ENCODE results near the gene CINP.
"Not testable (repeated sequence)": the region's sequence is repeated elsewhere in the genome, so short reads cannot be mapped to it uniquely, and the experiment has no call there.

CINP gene

DNA sequence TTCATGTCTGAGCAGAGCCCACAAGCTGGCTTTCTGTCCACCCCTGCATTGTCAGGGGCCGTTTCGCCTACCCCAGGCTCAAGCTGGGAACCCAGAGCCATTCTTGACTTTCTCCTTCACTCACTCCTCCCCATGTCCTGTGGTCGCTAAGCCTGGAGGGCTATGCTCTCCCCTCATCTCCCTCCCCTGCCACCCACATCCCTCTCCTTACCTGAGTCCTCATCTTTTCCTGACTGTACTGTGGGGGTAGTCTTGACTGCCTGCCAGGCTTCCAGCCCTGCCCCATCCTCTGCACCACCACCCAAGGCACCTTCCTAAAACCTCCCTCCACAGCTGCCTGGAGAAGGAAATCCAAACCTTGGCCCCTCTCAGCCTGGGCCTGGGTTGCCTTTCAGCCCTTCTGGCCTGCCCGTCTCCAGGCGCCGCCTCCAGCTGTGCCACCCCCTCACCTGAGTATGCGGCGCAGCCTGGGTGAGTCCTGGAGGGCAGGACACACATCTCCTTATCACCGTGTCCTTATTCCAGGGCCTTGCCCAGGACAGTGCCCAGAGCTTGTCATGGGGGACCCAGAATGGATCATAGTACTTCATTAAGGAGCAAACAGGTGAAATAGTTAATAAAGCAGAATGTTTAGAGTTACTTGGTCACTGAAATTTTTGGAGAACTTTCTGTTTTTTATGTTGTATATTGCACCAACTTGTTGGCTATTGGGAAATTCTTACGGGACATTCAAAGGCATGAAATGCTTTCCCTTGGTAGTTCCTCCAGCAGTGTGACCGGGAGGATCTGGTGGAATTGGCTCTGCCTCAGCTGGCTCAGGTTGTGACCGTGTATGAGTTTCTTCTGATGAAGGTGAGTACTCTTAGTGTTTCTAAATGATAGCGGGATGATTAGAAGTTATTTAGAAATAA is 28.6 kb downstream of the CINP start:
- H3K36me3 ChIP-seq (ENCODE audit: control insufficient read depth, insufficient read depth, low read length), result peaks cover 9% of the 10 kb centered on the region
- H3K4me1 ChIP-seq (ENCODE audit: control insufficient read depth, insufficient read depth, low read length), result no peaks in the 10 kb centered on the region
- H3K27me3 ChIP-seq (ENCODE audit: control insufficient read depth, insufficient read depth, low read length), result no peaks in the 10 kb centered on the region

DNA sequence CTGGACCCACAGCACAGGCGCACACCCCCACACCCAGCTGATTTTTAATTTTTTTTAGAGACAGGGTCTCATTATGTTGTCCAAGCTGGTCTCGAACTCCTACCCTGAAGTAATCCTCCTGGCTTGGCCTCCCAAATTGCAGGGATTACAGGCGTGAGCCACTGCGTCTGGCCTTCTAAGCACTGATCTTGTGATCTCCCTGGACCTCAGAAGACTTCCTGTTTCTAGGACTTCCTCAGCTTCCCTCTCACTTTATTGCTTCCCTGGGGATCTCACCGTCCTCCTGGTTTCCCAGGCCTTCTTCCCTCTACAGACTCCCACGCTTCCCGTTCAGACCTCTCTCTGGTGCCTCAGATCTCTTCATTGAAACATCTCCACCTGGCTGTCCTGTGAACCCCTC is 29.3 kb downstream of the CINP start:
- peaks cover 4% of the 10 kb centered on the region for H3K36me3 ChIP-seq (ENCODE audit: control insufficient read depth, insufficient read depth, low read length)

More for the DNA sequence above, 28.6 kb downstream of the CINP start:
- no peak overlapping the region for H3K9ac ChIP-seq (ENCODE audit: low read depth, low read length)
- H3K9me3 ChIP-seq (ENCODE audit: control insufficient read depth, insufficient read depth, low read length), result no peaks in the 10 kb centered on the region
- H3K4me3 ChIP-seq (ENCODE audit: low read depth, low read length), result no peak overlapping the region

DNA sequence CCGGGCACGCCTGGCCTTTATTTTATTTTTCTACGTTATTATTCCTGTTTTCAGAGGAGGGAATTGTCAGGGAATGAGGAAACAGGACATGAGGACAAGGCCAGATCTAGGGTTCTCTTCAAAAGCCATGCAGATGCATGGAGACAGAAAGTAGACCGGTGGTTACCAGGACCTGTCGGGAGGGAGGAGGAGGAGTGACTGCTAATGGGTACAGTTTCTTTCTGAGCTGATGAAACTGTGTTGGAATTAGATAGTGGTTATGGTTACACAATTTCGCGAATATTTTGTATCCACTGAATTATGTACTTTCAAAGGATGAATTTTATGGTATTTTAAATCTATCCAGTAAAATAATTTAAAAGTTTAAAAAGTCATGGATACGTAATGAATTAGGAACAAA is 31.9 kb downstream of the CINP start:
- H3K4me3 ChIP-seq (ENCODE audit: low read depth, low read length), result no peak overlapping the region
- no peaks in the 10 kb centered on the region for H3K4me1 ChIP-seq (ENCODE audit: control insufficient read depth, insufficient read depth, low read length)
- no peak overlapping the region for H3K9ac ChIP-seq (ENCODE audit: low read depth, low read length)
- H3K9me3 ChIP-seq (ENCODE audit: control insufficient read depth, insufficient read depth, low read length), result no peaks in the 10 kb centered on the region
- peaks cover 2% of the 10 kb centered on the region for H3K36me3 ChIP-seq (ENCODE audit: control insufficient read depth, insufficient read depth, low read length)
- H3K27me3 ChIP-seq (ENCODE audit: control insufficient read depth, insufficient read depth, low read length), result no peaks in the 10 kb centered on the region

More for the DNA sequence above, 29.3 kb downstream of the CINP start:
- Histone ChIP-seq H3K9ac (ENCODE audit: low read depth, low read length) (no peak overlapping the region), H3K4me3 (ENCODE audit: low read depth, low read length) (no peak overlapping the region), H3K9me3 (ENCODE audit: control insufficient read depth, insufficient read depth, low read length) (no peaks in the 10 kb centered on the region), H3K27me3 (ENCODE audit: control insufficient read depth, insufficient read depth, low read length) (no peaks in the 10 kb centered on the region), H3K4me1 (ENCODE audit: control insufficient read depth, insufficient read depth, low read length) (no peaks in the 10 kb centered on the region)

DNA sequence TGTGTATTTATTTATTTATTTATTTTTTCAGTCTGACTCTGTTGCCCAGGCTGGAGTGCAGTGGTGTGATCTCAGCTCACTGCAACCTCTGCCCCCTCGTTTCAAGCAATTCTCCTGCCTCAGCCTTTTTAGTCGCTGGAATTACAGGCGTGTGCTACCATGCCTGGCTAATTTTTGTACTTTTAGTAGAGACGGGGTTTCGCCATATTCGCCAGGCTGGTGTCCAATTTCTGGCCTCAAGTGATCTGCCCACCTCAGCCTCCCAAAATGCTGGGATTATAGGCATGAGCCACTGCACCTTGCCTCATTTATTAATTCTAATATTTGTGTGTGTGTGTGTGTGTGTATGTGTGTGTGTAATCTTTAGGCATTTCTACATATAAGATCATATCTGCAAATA is 33.3 kb downstream of the CINP start:
- not testable (repeated sequence) for H3K4me1 ChIP-seq (ENCODE audit: control insufficient read depth, insufficient read depth, low read length); H3K36me3 ChIP-seq (ENCODE audit: control insufficient read depth, insufficient read depth, low read length); H3K9ac ChIP-seq (ENCODE audit: low read depth, low read length); H3K9me3 ChIP-seq (ENCODE audit: control insufficient read depth, insufficient read depth, low read length); H3K27me3 ChIP-seq (ENCODE audit: control insufficient read depth, insufficient read depth, low read length); H3K4me3 ChIP-seq (ENCODE audit: low read depth, low read length)

DNA sequence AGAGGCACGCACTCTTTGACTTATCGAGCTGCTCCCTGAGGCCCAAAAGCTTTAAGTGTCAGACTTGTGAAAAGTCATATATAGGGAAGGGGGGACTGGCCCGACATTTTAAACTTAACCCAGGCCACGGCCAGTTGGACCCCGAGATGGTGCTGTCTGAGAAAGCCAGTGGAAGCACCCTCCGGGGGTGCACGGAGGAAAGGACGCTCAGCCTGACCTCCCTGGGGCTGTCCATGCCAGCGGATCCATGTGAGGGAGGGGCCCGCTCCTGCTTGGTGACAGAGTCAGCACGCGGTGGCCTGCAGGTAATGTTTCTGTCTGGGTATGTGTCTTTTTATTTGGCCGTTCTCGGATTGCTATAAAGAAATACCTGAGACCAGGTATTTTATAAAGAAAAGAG is 36.1 kb downstream of the CINP start:
- Histone ChIP-seq H3K27me3 (ENCODE audit: control insufficient read depth, insufficient read depth, low read length) (no peaks in the 10 kb centered on the region), H3K9ac (ENCODE audit: low read depth, low read length) (no peak overlapping the region), H3K9me3 (ENCODE audit: control insufficient read depth, insufficient read depth, low read length) (no peaks in the 10 kb centered on the region), H3K4me1 (ENCODE audit: control insufficient read depth, insufficient read depth, low read length) (no peaks in the 10 kb centered on the region), H3K36me3 (ENCODE audit: control insufficient read depth, insufficient read depth, low read length) (peaks cover under 1% of the 10 kb centered on the region), H3K4me3 (ENCODE audit: low read depth, low read length) (no peak overlapping the region)

DNA sequence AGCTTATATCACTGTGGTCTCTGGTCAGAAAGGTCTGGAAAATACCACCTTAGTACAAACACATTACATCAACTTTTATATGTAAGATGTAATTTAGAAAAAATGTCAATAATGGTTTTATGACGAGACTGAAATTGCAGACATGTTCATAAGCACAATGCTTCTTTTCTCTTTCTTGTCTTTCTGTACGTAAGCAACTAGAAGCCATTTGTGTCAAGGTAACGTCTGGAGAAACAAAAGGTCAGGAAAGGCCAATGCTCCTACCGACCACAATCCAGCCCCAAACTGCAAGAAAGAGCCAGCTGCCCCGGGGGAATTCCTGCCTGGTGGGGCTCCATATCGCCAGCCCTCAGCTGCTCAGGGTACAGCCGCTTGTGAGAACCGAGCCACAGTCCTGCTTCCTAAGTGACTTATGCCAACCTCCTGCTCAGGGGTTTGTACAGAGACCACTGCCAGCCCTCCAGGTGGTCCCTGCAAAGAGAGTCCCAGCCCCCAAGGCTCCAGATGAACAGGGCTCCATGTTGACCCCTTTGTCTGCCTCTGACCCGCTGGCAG is 36.8 kb downstream of the CINP start:
- no peak overlapping the region for H3K9ac ChIP-seq (ENCODE audit: low read depth, low read length)
- H3K27me3 ChIP-seq (ENCODE audit: control insufficient read depth, insufficient read depth, low read length), result no peaks in the 10 kb centered on the region
- H3K36me3 ChIP-seq (ENCODE audit: control insufficient read depth, insufficient read depth, low read length), result no peaks in the 10 kb centered on the region
- no peaks in the 10 kb centered on the region for H3K9me3 ChIP-seq (ENCODE audit: control insufficient read depth, insufficient read depth, low read length)
- H3K4me1 ChIP-seq (ENCODE audit: control insufficient read depth, insufficient read depth, low read length), result no peaks in the 10 kb centered on the region
- no peak overlapping the region for H3K4me3 ChIP-seq (ENCODE audit: low read depth, low read length)

DNA sequence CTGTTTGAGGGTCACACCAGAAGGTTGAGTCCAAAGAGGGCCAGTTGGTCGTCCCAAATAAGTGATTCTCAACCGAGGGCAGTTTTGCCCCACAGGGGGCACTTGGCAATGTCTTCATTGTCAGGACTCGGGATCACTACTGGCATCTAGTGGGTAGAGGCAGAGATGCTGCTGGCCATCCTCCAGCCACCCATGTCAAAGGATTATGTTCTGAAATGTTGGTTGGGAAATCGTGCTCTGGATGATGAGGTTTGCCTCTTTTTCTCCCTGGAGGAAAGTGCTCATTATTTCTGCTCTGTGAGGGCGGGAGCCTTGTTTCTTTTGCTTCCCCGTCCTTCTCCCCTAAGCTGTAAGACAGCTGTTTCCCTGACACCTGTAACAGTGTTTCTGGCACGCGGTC is 39.6 kb downstream of the CINP start:
- H3K36me3 ChIP-seq (ENCODE audit: control insufficient read depth, insufficient read depth, low read length), result no peaks in the 10 kb centered on the region
- no peak overlapping the region for H3K4me3 ChIP-seq (ENCODE audit: low read depth, low read length)
- H3K4me1 ChIP-seq (ENCODE audit: control insufficient read depth, insufficient read depth, low read length), result peaks cover 6% of the 10 kb centered on the region
- H3K9me3 ChIP-seq (ENCODE audit: control insufficient read depth, insufficient read depth, low read length), result no peaks in the 10 kb centered on the region
- no peak overlapping the region for H3K9ac ChIP-seq (ENCODE audit: low read depth, low read length)
- H3K27me3 ChIP-seq (ENCODE audit: control insufficient read depth, insufficient read depth, low read length), result peaks cover 2% of the 10 kb centered on the region

DNA sequence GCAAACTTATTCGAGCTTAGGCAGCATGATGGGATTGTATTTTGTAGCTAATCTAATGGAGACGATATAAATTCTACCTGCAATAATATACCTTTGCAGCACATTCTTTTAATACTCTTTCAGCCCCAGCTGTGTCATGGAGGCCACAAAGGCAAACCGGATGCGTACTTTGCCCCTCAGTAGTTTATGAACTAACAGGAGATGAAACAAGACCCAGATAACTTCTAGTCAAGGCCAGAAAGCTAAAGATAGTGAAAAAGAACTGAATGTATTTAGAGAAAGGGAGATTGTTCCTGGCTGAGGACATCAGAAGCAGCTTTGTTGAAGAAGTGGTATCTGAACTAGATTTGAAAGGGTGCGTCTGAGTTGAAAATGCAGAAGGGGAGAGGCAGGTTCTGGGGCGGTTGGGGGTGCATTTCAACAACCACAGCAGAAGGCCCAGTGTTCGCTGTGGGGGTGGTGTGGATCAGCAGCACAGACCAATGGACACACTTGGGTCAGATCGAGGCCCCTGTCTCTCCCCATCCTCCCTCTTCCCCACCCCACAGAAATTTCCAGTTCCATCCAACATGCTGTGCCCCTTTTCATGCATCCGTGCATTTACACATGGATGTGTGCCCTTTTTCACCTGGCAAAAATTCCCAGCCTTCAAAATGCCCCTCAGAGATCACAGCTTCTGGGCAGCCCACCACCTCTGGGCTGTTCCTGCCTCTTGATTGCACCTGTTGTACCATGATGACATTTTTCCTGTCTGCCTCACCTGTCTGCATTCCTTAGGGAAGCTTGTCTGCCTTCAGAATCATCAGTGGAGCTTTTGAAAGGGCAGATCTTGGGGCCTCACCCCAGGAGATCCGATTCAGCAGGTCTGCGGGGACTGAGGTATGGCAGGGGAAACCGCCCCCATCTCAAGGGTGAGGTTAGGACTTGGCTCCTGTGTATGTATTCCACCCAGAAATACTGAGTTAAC is 41.0 kb downstream of the CINP start:
- Histone ChIP-seq H3K27me3 (ENCODE audit: control insufficient read depth, insufficient read depth, low read length) (peaks cover 2% of the 10 kb centered on the region), H3K36me3 (ENCODE audit: control insufficient read depth, insufficient read depth, low read length) (no peaks in the 10 kb centered on the region), H3K4me3 (ENCODE audit: low read depth, low read length) (no peak overlapping the region), H3K9me3 (ENCODE audit: control insufficient read depth, insufficient read depth, low read length) (no peaks in the 10 kb centered on the region), H3K9ac (ENCODE audit: low read depth, low read length) (no peak overlapping the region), H3K4me1 (ENCODE audit: control insufficient read depth, insufficient read depth, low read length) (peaks cover 9% of the 10 kb centered on the region)

DNA sequence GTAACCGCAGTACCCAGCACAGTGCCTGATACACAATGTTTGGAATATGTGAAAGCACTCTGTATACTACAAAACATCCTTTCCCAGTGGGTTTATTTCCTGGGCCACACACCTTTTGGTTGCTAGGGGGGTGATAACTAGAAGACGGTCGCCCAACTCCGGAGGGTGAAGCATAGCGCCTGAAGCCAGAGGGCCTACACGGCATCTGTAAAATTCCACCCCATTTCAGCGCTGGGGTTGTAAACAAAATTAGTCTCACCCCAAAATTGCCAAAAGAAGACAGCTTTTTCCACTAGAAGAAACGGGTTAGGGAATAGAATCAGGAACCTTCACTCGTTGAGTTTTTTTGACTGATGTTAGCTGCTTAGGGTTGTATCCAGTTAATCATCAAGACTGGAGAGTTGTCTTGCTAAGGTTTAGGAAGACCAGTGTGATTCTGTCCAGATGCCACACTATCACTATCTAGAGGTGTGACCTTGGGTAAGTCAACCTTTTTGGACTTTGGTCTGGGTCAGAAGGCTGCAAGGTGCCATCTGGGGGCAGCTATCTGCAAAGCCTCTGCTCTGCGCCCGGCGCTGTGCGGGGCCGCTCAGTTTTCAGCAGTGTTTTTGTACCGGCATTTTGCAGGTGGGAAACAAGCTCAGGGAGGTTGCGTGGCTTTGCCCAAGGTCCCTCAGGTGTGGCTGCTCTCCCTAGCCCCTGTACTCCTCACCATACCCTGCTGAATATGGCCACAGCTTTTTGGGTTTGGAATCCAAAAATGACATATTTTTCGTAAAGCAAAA is 41.8 kb downstream of the CINP start:
- H3K9ac ChIP-seq (ENCODE audit: low read depth, low read length), result no peak overlapping the region
- peak overlapping the region; percentile 91 for H3K4me3 ChIP-seq (ENCODE audit: low read depth, low read length)

DNA sequence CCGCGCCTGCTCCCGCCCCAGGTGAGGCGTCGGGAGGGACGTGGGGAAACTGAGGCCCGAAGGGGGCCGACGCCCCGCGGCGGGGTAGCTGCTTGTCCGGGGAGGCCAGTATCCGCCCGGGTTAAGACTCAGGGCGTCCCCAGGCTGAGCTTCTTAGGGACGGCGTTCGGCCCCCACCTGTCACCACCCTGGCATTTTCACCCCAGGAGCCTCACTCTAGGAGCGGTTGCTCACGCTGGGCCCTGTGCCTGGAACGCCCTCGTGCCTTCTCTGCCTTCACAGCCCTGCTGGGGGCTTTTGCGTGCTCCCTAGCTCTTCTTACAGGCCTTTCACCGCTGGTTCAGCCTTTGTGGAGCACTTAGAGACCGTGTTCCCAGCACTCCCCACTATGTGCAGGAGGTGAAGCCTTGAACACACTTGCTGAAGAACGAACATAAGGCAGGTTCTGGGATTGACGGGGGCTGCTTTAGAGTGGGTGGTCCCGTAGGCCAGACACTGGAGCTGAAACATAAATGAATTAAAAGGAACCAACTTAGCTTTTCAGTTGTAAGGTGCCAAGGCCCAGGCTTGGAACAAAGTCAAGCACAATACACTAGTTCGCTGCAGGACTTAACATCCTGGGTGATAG is 42.5 kb downstream of the CINP start:
- Histone ChIP-seq H3K9me3 (ENCODE audit: control insufficient read depth, insufficient read depth, low read length) (no peaks in the 10 kb centered on the region), H3K4me1 (ENCODE audit: control insufficient read depth, insufficient read depth, low read length) (peaks cover 10% of the 10 kb centered on the region), H3K9ac (ENCODE audit: low read depth, low read length) (peak overlapping the region; percentile 84), H3K4me3 (ENCODE audit: low read depth, low read length) (peak overlapping the region; percentile 91), H3K36me3 (ENCODE audit: control insufficient read depth, insufficient read depth, low read length) (no peaks in the 10 kb centered on the region), H3K27me3 (ENCODE audit: control insufficient read depth, insufficient read depth, low read length) (peaks cover 8% of the 10 kb centered on the region)

More for the DNA sequence above, 41.8 kb downstream of the CINP start:
- H3K4me1 ChIP-seq (ENCODE audit: control insufficient read depth, insufficient read depth, low read length), result peaks cover 9% of the 10 kb centered on the region
- H3K36me3 ChIP-seq (ENCODE audit: control insufficient read depth, insufficient read depth, low read length), result no peaks in the 10 kb centered on the region
- H3K9me3 ChIP-seq (ENCODE audit: control insufficient read depth, insufficient read depth, low read length), result no peaks in the 10 kb centered on the region
- peaks cover 4% of the 10 kb centered on the region for H3K27me3 ChIP-seq (ENCODE audit: control insufficient read depth, insufficient read depth, low read length)
